ENCODE results near the gene ZNF516. TPM values are rescaled to one million over a fixed set of nuclear protein-coding genes. Genes with fewer than 3 reads are reported as not detected.

The ZNF516 gene
- total RNA-seq, 3 donors from 2014 or later (not counting 1 experiment from before 2014, with no cell fraction given), result 49.1 to 60.0 (median 52.4) TPM

DNA sequence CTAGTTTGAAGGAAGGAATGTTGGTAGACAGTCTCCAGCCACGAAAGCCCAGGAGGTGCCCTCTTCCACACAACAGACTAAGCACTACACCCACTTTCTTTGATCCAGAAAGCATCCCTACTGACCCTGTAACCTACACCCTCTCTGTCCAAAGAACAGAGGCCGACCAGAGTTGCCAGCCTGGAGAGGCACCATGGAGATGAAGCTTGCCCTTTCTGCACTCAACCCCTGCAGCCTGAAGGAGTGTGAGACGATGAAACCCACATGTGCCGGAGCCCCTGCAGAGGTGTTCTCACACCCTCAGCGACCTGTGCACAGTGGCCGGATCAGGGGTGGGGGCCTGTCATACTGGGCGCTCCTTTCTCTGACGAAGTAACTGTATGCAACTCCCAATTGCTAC is 136.3 kb downstream of the ZNF516 start:
- intact Hi-C loops (cut with micrococcal nuclease), result no loop called here
- H3K27me3 ChIP-seq (ENCODE audit: control insufficient read depth, insufficient read depth, low read length), result no peaks in the 10 kb centered on the region
- H3K4me1 ChIP-seq (ENCODE audit: control insufficient read depth, insufficient read depth, low read length), result no peaks in the 10 kb centered on the region
- Mint-ChIP-seq H3K4me1 (peaks cover 9 to 10% of the 10 kb centered on the region in 2 donors), H3K4me3 (no peak overlapping the region), H3K27ac (peak overlapping the region in 1 of 2 donors; percentile 48), H3K36me3 (peaks cover 7% of the 10 kb centered on the region), H3K9me3 (peaks cover 0 to 2% of the 10 kb centered on the region in 2 donors), H3K27me3 (ENCODE audit: low read depth in 2 of 2) (no peaks in the 10 kb centered on the region)
- no peaks in the 10 kb centered on the region for H3K9me3 ChIP-seq (ENCODE audit: control insufficient read depth, insufficient read depth, low read length)
- no peak overlapping the region for H3K27ac ChIP-seq (ENCODE audit: low read length)
- ATAC-seq (no peak), DNase-seq (no peak)
- H3K4me3 ChIP-seq (ENCODE audit: low read length), result no peak overlapping the region
- 79% methylated on average over 8 of the region's 8 CpGs for WGBS (ENCODE audit: insufficient coverage)
- TF ChIP-seq, protein P1, sequence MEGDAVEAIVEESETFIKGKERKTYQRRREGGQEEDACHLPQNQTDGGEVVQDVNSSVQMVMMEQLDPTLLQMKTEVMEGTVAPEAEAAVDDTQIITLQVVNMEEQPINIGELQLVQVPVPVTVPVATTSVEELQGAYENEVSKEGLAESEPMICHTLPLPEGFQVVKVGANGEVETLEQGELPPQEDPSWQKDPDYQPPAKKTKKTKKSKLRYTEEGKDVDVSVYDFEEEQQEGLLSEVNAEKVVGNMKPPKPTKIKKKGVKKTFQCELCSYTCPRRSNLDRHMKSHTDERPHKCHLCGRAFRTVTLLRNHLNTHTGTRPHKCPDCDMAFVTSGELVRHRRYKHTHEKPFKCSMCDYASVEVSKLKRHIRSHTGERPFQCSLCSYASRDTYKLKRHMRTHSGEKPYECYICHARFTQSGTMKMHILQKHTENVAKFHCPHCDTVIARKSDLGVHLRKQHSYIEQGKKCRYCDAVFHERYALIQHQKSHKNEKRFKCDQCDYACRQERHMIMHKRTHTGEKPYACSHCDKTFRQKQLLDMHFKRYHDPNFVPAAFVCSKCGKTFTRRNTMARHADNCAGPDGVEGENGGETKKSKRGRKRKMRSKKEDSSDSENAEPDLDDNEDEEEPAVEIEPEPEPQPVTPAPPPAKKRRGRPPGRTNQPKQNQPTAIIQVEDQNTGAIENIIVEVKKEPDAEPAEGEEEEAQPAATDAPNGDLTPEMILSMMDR (IDR thresholded peaks at IDR 0.05), result no peak
- H3K36me3 ChIP-seq (ENCODE audit: control insufficient read depth, insufficient read depth, low read length), result peaks cover 15% of the 10 kb centered on the region

DNA sequence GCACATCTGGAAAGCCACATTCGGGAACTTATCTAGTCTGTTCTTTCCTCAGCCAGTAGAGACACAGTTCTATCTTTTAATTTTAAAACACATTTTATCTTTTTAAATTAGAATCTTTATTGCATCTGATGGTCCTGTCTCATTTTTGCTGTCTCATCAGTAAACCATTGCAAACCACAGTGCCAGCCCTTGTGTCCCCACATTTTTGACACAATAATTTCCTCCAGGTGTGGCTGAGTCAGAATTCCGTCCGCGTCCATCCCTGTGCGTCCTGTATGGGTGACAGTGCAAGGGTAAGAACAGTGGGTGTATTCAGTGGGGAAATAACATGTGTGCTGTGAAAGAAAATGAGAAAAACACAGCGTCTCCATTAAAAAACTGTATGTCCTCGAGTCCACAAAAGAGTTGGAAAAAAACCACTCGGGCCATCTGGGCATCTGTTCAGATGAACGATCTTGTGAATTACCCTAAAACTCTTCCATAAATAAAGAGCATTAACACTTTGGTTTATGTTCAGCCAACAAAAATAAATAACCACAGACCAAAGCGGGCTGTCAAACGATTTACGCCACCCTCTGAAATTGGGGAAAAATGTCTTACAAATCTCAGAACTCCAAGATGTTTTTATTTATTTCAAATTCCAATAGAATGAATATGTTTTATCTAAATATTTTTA is 137.3 kb downstream of the ZNF516 start:
- Mint-ChIP-seq H3K4me1 (peaks cover 4 to 10% of the 10 kb centered on the region in 2 donors), H3K27me3 (ENCODE audit: low read depth in 2 of 2) (no peaks in the 10 kb centered on the region), H3K4me3 (no peak overlapping the region), H3K27ac (no peak overlapping the region), H3K36me3 (peaks cover 7% of the 10 kb centered on the region), H3K9me3 (peaks cover 0 to 2% of the 10 kb centered on the region in 2 donors)
- TF ChIP-seq, protein P1 (IDR thresholded peaks at IDR 0.05), result no peak
- intact Hi-C loops (cut with micrococcal nuclease), result no loop called here
- no peak for ATAC-seq
- no peak for DNase-seq
- peaks cover 15% of the 10 kb centered on the region for H3K36me3 ChIP-seq (ENCODE audit: control insufficient read depth, insufficient read depth, low read length)
- H3K9me3 ChIP-seq (ENCODE audit: control insufficient read depth, insufficient read depth, low read length), result no peaks in the 10 kb centered on the region
- H3K4me1 ChIP-seq (ENCODE audit: control insufficient read depth, insufficient read depth, low read length), result no peaks in the 10 kb centered on the region
- WGBS (ENCODE audit: insufficient coverage), result 90% methylated on average over 12 of the region's 12 CpGs
- H3K27ac ChIP-seq (ENCODE audit: low read length), result no peak overlapping the region
- no peaks in the 10 kb centered on the region for H3K27me3 ChIP-seq (ENCODE audit: control insufficient read depth, insufficient read depth, low read length)
- H3K4me3 ChIP-seq (ENCODE audit: low read length), result no peak overlapping the region

DNA sequence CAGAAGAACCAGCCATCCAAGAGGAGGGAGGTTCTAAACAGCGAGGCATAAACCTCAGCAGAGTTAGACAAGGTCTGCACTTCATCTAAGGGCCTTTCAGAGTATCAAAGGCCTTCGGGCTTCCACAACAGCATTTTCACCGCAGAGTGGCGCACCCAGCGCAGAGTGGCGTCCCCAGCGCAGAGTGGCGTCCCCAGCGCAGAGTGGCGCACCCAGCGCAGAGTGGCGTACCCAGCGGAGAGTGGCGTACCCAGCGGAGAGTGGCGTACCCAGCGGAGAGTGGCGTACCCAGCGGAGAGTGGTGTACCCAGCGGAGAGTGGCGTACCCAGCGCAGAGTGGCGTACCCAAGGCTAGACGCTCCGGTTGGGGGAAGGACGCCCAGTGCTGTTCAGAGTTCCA is 137.9 kb downstream of the ZNF516 start:
- Mint-ChIP-seq H3K9me3 (peaks cover 0 to 2% of the 10 kb centered on the region in 2 donors), H3K4me1 (peaks cover 4 to 10% of the 10 kb centered on the region in 2 donors), H3K4me3 (no peak overlapping the region), H3K36me3 (peaks cover 7% of the 10 kb centered on the region), H3K27me3 (ENCODE audit: low read depth in 2 of 2) (no peaks in the 10 kb centered on the region), H3K27ac (no peak overlapping the region)
- Histone ChIP-seq H3K27ac (ENCODE audit: low read length) (no peak overlapping the region), H3K9me3 (ENCODE audit: control insufficient read depth, insufficient read depth, low read length) (no peaks in the 10 kb centered on the region), H3K4me3 (ENCODE audit: low read length) (no peak overlapping the region), H3K4me1 (ENCODE audit: control insufficient read depth, insufficient read depth, low read length) (no peaks in the 10 kb centered on the region), H3K36me3 (ENCODE audit: control insufficient read depth, insufficient read depth, low read length) (peaks cover 15% of the 10 kb centered on the region), H3K27me3 (ENCODE audit: control insufficient read depth, insufficient read depth, low read length) (no peaks in the 10 kb centered on the region)
- ATAC-seq (no peak), DNase-seq (no peak)
- intact Hi-C loops (cut with micrococcal nuclease), result no loop called here
- TF ChIP-seq, protein P1 (IDR thresholded peaks at IDR 0.05), result no peak
- 90% methylated on average over 26 of the region's 26 CpGs for WGBS (ENCODE audit: insufficient coverage)

DNA sequence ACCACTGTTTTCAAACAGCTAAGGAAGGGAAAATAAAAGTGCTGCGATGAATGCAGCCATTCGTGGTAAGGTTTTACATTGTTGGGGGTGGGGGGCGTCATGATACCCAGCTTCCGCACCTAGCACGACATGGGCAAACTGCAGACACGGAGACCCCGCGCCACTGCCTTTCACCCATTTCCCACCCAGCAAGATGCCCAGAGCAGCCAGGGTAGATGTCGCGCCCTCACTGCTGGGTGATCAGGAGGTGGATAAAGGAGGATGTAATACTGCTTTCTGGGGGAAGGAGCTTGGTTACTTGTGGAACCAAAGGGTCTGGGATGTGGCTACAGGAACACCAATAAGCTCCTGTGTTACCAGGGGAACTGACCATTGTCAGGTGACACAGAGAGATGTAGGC is 138.4 kb downstream of the ZNF516 start:
- Mint-ChIP-seq H3K36me3 (peaks cover 2% of the 10 kb centered on the region), H3K27me3 (ENCODE audit: low read depth in 2 of 2) (no peaks in the 10 kb centered on the region), H3K9me3 (peaks cover 0 to 2% of the 10 kb centered on the region in 2 donors), H3K27ac (no peak overlapping the region), H3K4me1 (peaks cover 4 to 10% of the 10 kb centered on the region in 2 donors), H3K4me3 (no peak overlapping the region)
- DNase-seq, result no peak
- intact Hi-C loops (cut with micrococcal nuclease), result no loop called here
- no peaks in the 10 kb centered on the region for H3K4me1 ChIP-seq (ENCODE audit: control insufficient read depth, insufficient read depth, low read length)
- H3K27me3 ChIP-seq (ENCODE audit: control insufficient read depth, insufficient read depth, low read length), result no peaks in the 10 kb centered on the region
- H3K36me3 ChIP-seq (ENCODE audit: control insufficient read depth, insufficient read depth, low read length), result peaks cover 11% of the 10 kb centered on the region
- no peak for ATAC-seq
- no peak overlapping the region for H3K27ac ChIP-seq (ENCODE audit: low read length)
- H3K9me3 ChIP-seq (ENCODE audit: control insufficient read depth, insufficient read depth, low read length), result no peaks in the 10 kb centered on the region
- H3K4me3 ChIP-seq (ENCODE audit: low read length), result no peak overlapping the region
- WGBS (ENCODE audit: insufficient coverage), result 90% methylated on average over 10 of the region's 10 CpGs
- TF ChIP-seq, protein P1 (IDR thresholded peaks at IDR 0.05), result no peak
